NCI-H2171 treated with DMSO at 0.1 percent for 48 hours (cell line): ENCODE measurements around the gene PRKCA.
A peak's percentile ranks its signal among the peaks of the same experiment; 100 is the strongest.
"Not testable (repeated sequence)": the region's sequence is repeated elsewhere in the genome, so short reads cannot be mapped to it uniquely, and the experiment has no call there.

ENCODE experiments used
- DNase-seq: peaks from one replicate; lab custom pipeline; 2025; lab: John Stamatoyannopoulos, UW

The PRKCA gene

GRCh38 chr17:66441101-66441661, 138.8 kb downstream of the PRKCA start:
- DNase-seq, result peak; percentile 12

- no peak for DNase-seq
Observed at GRCh38 chr17:66443166-66443565, 140.8 kb downstream of the PRKCA start.

- DNase-seq, result no peak
Observed at GRCh38 chr17:66443606-66444005, 141.2 kb downstream of the PRKCA start.

GRCh38 chr17:66444031-66444430, 141.6 kb downstream of the PRKCA start:
- DNase-seq, result no peak

- no peak for DNase-seq
Observed at GRCh38 chr17:66445229-66445628, 142.8 kb downstream of the PRKCA start.

GRCh38 chr17:66446419-66446818, 144.0 kb downstream of the PRKCA start:
- no peak for DNase-seq

- no peak for DNase-seq
Observed at GRCh38 chr17:66447159-66447558, 144.7 kb downstream of the PRKCA start.

- no peak for DNase-seq
Observed at GRCh38 chr17:66448026-66448639, 145.7 kb downstream of the PRKCA start.

- no peak for DNase-seq
Observed at GRCh38 chr17:66449418-66449977, 147.1 kb downstream of the PRKCA start.

GRCh38 chr17:66450008-66450851, 147.8 kb downstream of the PRKCA start:
- no peak for DNase-seq

- no peak for DNase-seq
Observed at GRCh38 chr17:66450852-66451158, 148.4 kb downstream of the PRKCA start.

- no peak for DNase-seq
Observed at GRCh38 chr17:66451188-66452149, 149.1 kb downstream of the PRKCA start.

GRCh38 chr17:66455060-66455459, 152.6 kb downstream of the PRKCA start:
- no peak for DNase-seq

GRCh38 chr17:66457499-66457898, 155.1 kb downstream of the PRKCA start:
- not testable (repeated sequence) for DNase-seq

GRCh38 chr17:66458782-66459181, 156.4 kb downstream of the PRKCA start:
- DNase-seq, result no peak

- no peak for DNase-seq
Observed at GRCh38 chr17:66459811-66460270, 157.4 kb downstream of the PRKCA start.

GRCh38 chr17:66460558-66460957, 158.1 kb downstream of the PRKCA start:
- no peak for DNase-seq

- no peak for DNase-seq
Observed at GRCh38 chr17:66461343-66461995, 159.1 kb downstream of the PRKCA start.

- DNase-seq, result no peak
Observed at GRCh38 chr17:66462010-66462409, 159.6 kb downstream of the PRKCA start.

- DNase-seq, result no peak
Observed at GRCh38 chr17:66464921-66465320, 162.5 kb downstream of the PRKCA start.

- no peak for DNase-seq
Observed at GRCh38 chr17:66465701-66466100, 163.3 kb downstream of the PRKCA start.
